Common myeloid progenitor, CD34-positive (primary cell): ENCODE data around the gene MPPED1.

Experiments
- CTCF ChIA-PET: fragments of 350-600 bp; sonication (Branson Sonifier 250); formaldehyde crosslinking; loops from one replicate; lab custom pipeline; 2021; ENCODE audit warnings: antibody characterized with exemption; lab: Charles Lee
- POLR2A ChIA-PET: fragments of 350-600 bp; sonication (Branson Sonifier 250); formaldehyde crosslinking; loops from one replicate; lab custom pipeline; 2021; ENCODE audit warnings: antibody characterized with exemption; lab: Charles Lee
- DNase-seq, 3 donors: peaks; one replicate each; pipeline versions ENCODE4 v3.0.0 to v3.0.0-alpha.2; 2013
- H3K27ac ChIP-seq, 2 experiments: 1 replicate in 1 of 2; 2 replicates in 1 of 2; pipeline ENCODE4 v1.7.0; 2013; ENCODE audit warnings: inconsistent platforms in 2 of 2, low read length in 2 of 2, mild to moderate bottlenecking in 2 of 2, low read depth in 1 of 2, moderate library complexity in 1 of 2; ENCODE audit not compliant: severe bottlenecking in 2 of 2, insufficient read depth in 1 of 2, poor library complexity in 1 of 2
- H3K27me3 ChIP-seq, 5 experiments: replicated peaks in 2 of 5; 1 replicate in 3 of 5; 2 replicates in 2 of 5; pipeline versions ENCODE4 v1.6.1 to v1.7.0; 2013; ENCODE audit warnings: low read length in 4 of 5, mild to moderate bottlenecking in 2 of 5, moderate library complexity in 2 of 5, inconsistent platforms in 1 of 5; ENCODE audit not compliant: insufficient read depth in 5 of 5, control insufficient read depth in 4 of 5
- H3K36me3 ChIP-seq, 4 experiments: 1 replicate in 2 of 4; 2 replicates in 2 of 4; pipeline versions ENCODE4 v1.6.1 to v1.7.0; 2013; ENCODE audit warnings: low read length in 3 of 4, control low read depth in 1 of 4, mild to moderate bottlenecking in 1 of 4; ENCODE audit not compliant: control insufficient read depth in 4 of 4, insufficient read depth in 4 of 4
- H3K4me1 ChIP-seq, 4 experiments: 1 replicate in 3 of 4; 2 replicates in 1 of 4; pipeline versions ENCODE4 v1.6.1 to v1.7.1; 2013; ENCODE audit warnings: low read length in 3 of 4, mild to moderate bottlenecking in 3 of 4, control low read depth in 1 of 4, inconsistent platforms in 1 of 4, moderate library complexity in 1 of 4; ENCODE audit not compliant: control insufficient read depth in 4 of 4, insufficient read depth in 4 of 4; ENCODE audit errors: control extremely low read depth in 1 of 4
- H3K4me3 ChIP-seq, 7 experiments: 1 replicate in 4 of 7; 2 replicates in 3 of 7; pipeline versions ENCODE4 v1.5.1 to v1.7.0; 2013; ENCODE audit warnings: mild to moderate bottlenecking in 7 of 7, low read length in 6 of 7, moderate library complexity in 6 of 7, inconsistent platforms in 2 of 7, low read depth in 2 of 7, control low read depth in 1 of 7; ENCODE audit not compliant: insufficient read depth in 4 of 7, control insufficient read depth in 1 of 7; ENCODE audit errors: extremely low read depth in 1 of 7
- H3K9me3 ChIP-seq, 5 experiments: 1 replicate in 4 of 5; 2 replicates in 1 of 5; pipeline versions ENCODE4 v1.6.1 to v1.7.1; 2013; ENCODE audit warnings: low read length in 4 of 5, mild to moderate bottlenecking in 2 of 5, inconsistent platforms in 1 of 5, low read depth in 1 of 5, moderate library complexity in 1 of 5; ENCODE audit not compliant: control insufficient read depth in 4 of 5, insufficient read depth in 2 of 5; ENCODE audit errors: control extremely low read depth in 1 of 5
- WGBS: methylation state at CpG from one replicate; pipeline ENCODE4 v1.1.5; 2013; ENCODE audit not compliant: insufficient coverage; 5-methylcytosine and 5-hydroxymethylcytosine counted together

The MPPED1 gene

DNA sequence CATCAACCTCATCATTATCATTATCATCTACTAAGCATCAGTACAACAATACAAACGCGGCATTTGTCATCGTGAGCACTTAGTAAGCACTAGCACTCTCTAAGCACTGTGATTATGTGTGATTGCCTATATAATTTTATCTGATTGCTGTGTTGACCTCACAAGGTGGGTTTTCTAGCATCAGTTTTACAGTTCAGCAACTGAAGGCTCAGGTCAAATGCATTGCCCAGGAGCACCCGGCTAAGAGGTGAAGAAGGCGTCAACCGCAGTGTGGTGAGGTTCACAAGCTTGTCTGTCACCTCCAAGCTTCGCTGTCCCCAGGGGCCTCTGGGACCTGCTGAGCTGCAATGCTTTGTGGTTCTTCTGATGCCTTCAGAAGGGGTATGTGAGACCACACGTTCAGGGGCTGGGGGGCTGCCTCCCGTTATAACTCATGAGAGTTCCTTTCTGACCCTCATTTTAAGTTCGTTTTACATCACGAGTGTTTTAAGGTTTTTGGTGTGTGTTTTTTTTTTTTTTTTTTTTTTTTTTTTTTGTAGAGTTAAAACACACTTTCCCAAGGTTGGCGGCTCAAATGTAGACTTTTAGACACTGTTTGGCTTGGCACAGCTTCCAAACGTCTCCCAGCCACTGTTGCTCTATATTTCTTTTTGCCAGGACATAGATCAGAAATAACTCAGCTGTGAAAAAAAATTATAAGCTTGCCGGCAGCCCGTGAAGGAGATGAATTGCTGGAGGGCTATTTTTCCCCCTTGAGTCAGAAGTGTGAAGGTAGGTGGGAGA lies 34.9 kb upstream of the MPPED1 start:
- Histone ChIP-seq H3K9me3 (peaks cover 0 to 7% (median 0%) of the 10 kb centered on the region in 5 experiments), H3K4me1 (peaks cover 15 to 44% (median 36%) of the 10 kb centered on the region in 4 experiments), H3K4me3 (peak overlapping the region in 1 of 7 experiments; percentile 2), H3K27ac (no peak overlapping the region), H3K27me3 (no peaks in the 10 kb centered on the region), H3K36me3 (no peaks in the 10 kb centered on the region)
- CTCF ChIA-PET: interaction anchor here (1.3 to 3.1 kb wide), 3 partner anchors 9 to 104 kb away, joined by 3 to 24 read pairs (median 4); no protein-coding TSS in a partner anchor
- DNase-seq: no peak
- whole genome bisulfite sequencing: 81% methylated on average over 8 of the region's 15 CpGs
- POLR2A ChIA-PET: no interaction called here

- 38% methylated on average over 10 of the region's 10 CpGs for WGBS
- CTCF ChIA-PET: interaction anchor here (1.3 to 3.1 kb wide), 3 partner anchors 10 to 105 kb away, joined by 3 to 24 read pairs (median 4); no protein-coding TSS in a partner anchor
- peaks cover 15 to 48% (median 40%) of the 10 kb centered on the region in 4 experiments for H3K4me1 ChIP-seq
- POLR2A ChIA-PET: interaction anchor here (1.9 kb wide), 1 partner anchor 113 kb away, joined by 9 read pairs; no protein-coding TSS in a partner anchor
- peak; percentile 27 to 79 (median 72) for DNase-seq
- H3K27ac ChIP-seq: no peak overlapping the region
- H3K4me3 ChIP-seq: peak overlapping the region in 1 of 7 experiments; percentile 54
- no peaks in the 10 kb centered on the region for H3K36me3 ChIP-seq
- peaks cover 0 to 7% (median 0%) of the 10 kb centered on the region in 5 experiments for H3K9me3 ChIP-seq
- no peaks in the 10 kb centered on the region for H3K27me3 ChIP-seq
Observed at GRCh38 chr22:43377548-43377895, 34.3 kb upstream of the MPPED1 start.

- peak overlapping the region; percentile 23 to 50 for H3K27ac ChIP-seq
- ChIA-PET POLR2A (interaction anchor here (1.9 kb wide), 1 partner anchor 114 kb away, joined by 9 read pairs; no protein-coding TSS in a partner anchor), CTCF (interaction anchor here (0.9 to 3.1 kb wide), 7 partner anchors 9 to 151 kb away, joined by 3 to 24 read pairs (median 4); no protein-coding TSS in a partner anchor)
- peaks cover 0 to 7% (median 0%) of the 10 kb centered on the region in 5 experiments for H3K9me3 ChIP-seq
- WGBS: 3% methylated on average over 4 of the region's 8 CpGs
- peak; percentile 63 to 90 (median 86) for DNase-seq
- H3K4me3 ChIP-seq: peak overlapping the region in 3 of 7 experiments; percentile 4 to 54 (median 51)
- H3K36me3 ChIP-seq: no peaks in the 10 kb centered on the region
- peaks cover 15 to 48% (median 40%) of the 10 kb centered on the region in 4 experiments for H3K4me1 ChIP-seq
- H3K27me3 ChIP-seq: no peaks in the 10 kb centered on the region
Observed at GRCh38 chr22:43377896-43378704, 33.7 kb upstream of the MPPED1 start.

DNA sequence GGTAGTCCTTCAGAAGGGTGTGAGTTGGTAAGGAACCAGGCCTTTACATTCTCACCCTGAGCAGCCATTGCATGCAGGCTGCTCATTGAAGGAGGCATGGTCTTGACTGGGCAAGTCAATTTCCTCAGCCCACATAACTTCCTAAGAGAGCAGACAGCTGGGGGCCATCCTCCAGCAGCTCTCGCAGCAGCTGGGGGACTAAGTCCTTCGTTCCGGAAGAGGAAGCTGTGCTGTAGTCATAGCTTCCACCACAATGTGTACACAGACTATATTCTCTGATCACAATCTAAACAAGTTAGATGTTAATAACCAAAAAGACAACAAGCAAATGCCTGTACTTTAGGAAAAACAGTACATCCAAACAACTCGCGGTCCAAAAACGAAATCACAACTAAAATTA lies 30.1 kb upstream of the MPPED1 start:
- H3K36me3 ChIP-seq: no peaks in the 10 kb centered on the region
- ChIA-PET POLR2A (no interaction called here), CTCF (interaction anchor here (0.7 to 2.1 kb wide), 7 partner anchors 34 to 153 kb away, joined by 3 to 11 read pairs (median 4); no protein-coding TSS in a partner anchor)

GRCh38 chr22:43384863-43385262 lies 27.0 kb upstream of the MPPED1 start:
- Histone ChIP-seq H3K27me3 (peaks cover 0 to 5% (median 0%) of the 10 kb centered on the region in 5 experiments), H3K4me1 (peaks cover 0 to 28% (median 23%) of the 10 kb centered on the region in 4 experiments), H3K27ac (no peak overlapping the region), H3K4me3 (no peak overlapping the region), H3K36me3 (no peaks in the 10 kb centered on the region), H3K9me3 (no peaks in the 10 kb centered on the region)
- DNase-seq: no peak
- 77% methylated on average over 5 of the region's 5 CpGs for WGBS
- ChIA-PET POLR2A (interaction anchor here (0.6 kb wide), 1 partner anchor 83 kb away, joined by 4 read pairs; no protein-coding TSS in a partner anchor), CTCF (interaction anchor here (0.8 to 7.4 kb wide), 10 partner anchors 11 to 154 kb away, joined by 3 to 59 read pairs (median 10); no protein-coding TSS in a partner anchor)

More for the DNA sequence above, 30.1 kb upstream of the MPPED1 start:
- peak; percentile 80 to 95 (median 93) for DNase-seq
- Histone ChIP-seq H3K9me3 (no peaks in the 10 kb centered on the region), H3K4me1 (peaks cover 15 to 54% (median 46%) of the 10 kb centered on the region in 4 experiments), H3K27ac (peak overlapping the region in 1 of 2 experiments; percentile 41), H3K27me3 (no peaks in the 10 kb centered on the region), H3K4me3 (no peak overlapping the region)
- WGBS: no CpG with 5 or more reads among the region's 6 CpGs

- Histone ChIP-seq H3K4me1 (peaks cover 0 to 24% (median 19%) of the 10 kb centered on the region in 4 experiments), H3K9me3 (no peaks in the 10 kb centered on the region), H3K27me3 (peaks cover 0 to 5% (median 0%) of the 10 kb centered on the region in 5 experiments), H3K4me3 (peak overlapping the region in 2 of 7 experiments; percentile 11 to 45), H3K36me3 (no peaks in the 10 kb centered on the region), H3K27ac (no peak overlapping the region)
- peak; percentile 74 to 87 (median 86) for DNase-seq
- 11% methylated on average over 20 of the region's 20 CpGs for WGBS
- ChIA-PET CTCF (interaction anchor here (0.7 to 7.4 kb wide), 15 partner anchors 8 to 161 kb away, joined by 3 to 59 read pairs (median 4); no protein-coding TSS in a partner anchor), POLR2A (interaction anchor here (0.5 kb wide), 1 partner anchor 35 kb away, joined by 4 read pairs; no protein-coding TSS in a partner anchor)
Observed at GRCh38 chr22:43385770-43386641, 25.8 kb upstream of the MPPED1 start.
